Fibroblast of mammary gland (primary cell): Measurements from ENCODE around the gene CAGE1.

Experiments used
- DNase-seq: peaks from one replicate; pipeline ENCODE4 v3.0.0-alpha.2; 2010; ENCODE audit warnings: low read depth
- H3K4me3 ChIP-seq: 2 replicates; pipeline ENCODE4 v1.5.1; 2011; ENCODE audit warnings: low read depth, mild to moderate bottlenecking, low read length, moderate library complexity; ENCODE audit not compliant: control insufficient read depth
- CTCF ChIP-seq: conservative IDR thresholded peaks from 2 replicates; pipeline ENCODE4 v1.5.1; 2011; ENCODE audit warnings: low read depth, low read length, inconsistent platforms; ENCODE audit not compliant: control insufficient read depth, insufficient read depth

The CAGE1 gene

DNA sequence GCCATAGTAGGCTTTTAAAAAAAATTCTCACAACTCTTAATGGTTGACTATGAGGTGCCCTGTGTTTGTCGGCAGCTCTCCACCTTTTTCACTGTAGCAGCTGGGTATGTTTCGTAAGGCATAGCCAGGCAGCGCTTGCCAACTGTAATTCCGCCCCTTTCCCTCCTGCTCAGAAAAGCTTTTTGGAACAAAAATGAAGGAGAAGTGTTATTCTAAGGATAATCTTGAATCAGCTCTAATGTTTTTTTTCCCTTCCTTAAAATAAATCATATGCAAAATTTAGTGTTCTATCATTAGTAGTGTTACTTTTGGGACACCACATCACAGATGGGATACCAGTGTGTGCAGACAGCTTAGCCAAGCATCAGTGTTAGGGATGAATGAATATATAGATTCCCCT, 21.3 kb upstream of the CAGE1 start:
- no peak for DNase-seq
- TF ChIP-seq CTCF: no peak
- H3K4me3 ChIP-seq: no peak overlapping the region

DNA sequence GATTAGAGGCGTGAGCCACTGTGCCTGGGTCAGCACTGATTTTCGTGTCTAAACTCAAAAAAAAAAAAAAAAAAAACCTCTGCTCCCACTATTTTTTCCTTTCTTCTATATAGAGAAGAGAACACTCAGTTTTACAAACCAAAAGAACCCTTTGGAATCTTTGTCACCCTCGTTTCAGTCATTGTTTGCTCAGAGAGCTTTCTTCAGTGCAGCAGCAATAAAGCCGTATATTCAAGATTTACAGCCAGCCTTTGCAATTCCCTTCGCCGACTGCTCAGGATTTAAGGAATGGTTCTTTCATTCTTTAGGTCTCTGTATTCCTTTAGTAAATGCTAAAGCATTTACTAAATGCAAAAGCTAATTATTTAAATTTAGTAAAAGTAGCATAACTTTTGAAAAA, 20.2 kb upstream of the CAGE1 start:
- no peak overlapping the region for H3K4me3 ChIP-seq
- DNase-seq: no peak
- no peak for TF ChIP-seq CTCF

- TF ChIP-seq CTCF: no peak
- no peak overlapping the region for H3K4me3 ChIP-seq
- DNase-seq: peak; percentile 32
These were observed 17.2 kb upstream of the CAGE1 start for GRCh38 chr6:7406743-7407142.

DNA sequence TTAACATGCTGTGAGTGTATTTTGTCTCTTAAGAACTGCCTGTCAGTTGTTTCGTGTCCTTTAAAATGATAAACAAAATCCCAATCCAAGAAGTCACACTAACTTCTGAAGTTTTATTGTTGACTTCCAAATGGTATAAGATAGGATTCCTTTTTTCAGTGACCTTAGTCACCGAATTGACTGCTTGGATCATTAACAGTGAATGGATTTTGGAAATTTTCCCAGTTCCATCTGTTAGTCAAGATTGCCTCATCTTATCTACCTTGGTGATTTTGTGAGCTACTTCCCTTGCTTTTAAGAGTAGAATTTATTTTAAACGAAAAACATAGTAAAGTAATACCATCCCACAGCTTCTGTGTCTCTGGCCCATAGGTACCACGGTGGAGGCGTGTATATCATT, 15.0 kb upstream of the CAGE1 start:
- no peak for TF ChIP-seq CTCF
- no peak overlapping the region for H3K4me3 ChIP-seq
- peak; percentile 15 for DNase-seq

GRCh38 chr6:7402716-7403115, 13.2 kb upstream of the CAGE1 start:
- TF ChIP-seq CTCF: no peak
- H3K4me3 ChIP-seq: no peak overlapping the region
- no peak for DNase-seq

DNA sequence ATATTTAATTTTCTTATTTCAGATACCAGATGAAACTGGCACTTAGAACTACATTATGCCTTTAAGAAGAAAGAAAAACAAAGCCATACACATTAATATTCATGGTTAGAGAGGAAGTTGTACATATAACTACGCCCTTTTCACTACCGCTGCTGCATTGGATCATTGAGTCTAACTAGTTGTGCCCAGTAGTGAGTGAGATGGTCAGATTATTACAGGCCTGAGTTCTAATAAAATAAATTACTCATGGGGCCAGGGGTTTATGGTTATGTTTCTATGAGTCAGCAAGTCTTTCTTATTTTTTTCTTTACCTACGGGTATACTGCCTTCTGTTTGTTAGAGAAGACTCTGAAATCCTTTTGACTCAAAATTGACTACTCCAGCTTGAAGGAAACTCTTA, 11.5 kb upstream of the CAGE1 start:
- H3K4me3 ChIP-seq: no peak overlapping the region
- no peak for TF ChIP-seq CTCF
- DNase-seq: peak; percentile 35

- no peak overlapping the region for H3K4me3 ChIP-seq
- peak; percentile 23 for DNase-seq
- TF ChIP-seq CTCF: no peak
These were observed 2.9 kb upstream of the CAGE1 start for GRCh38 chr6:7392402-7392801.
